ENCODE data around the gene KCNAB2.

The KCNAB2 gene

GRCh38 chr1:6116137-6116536 is 70.4 kb downstream of the KCNAB2 start:
- Histone ChIP-seq H3K4me3 (IDR thresholded peaks at IDR 0.05; ENCODE audit: insufficient read depth, low read depth, low read length) (no peak overlapping the region), H3K4me2 (no peak overlapping the region), H3K27me3 (ENCODE audit: insufficient read depth, low read depth) (peaks cover 62% of the 10 kb centered on the region), H3K4me1 (ENCODE audit: low read depth, poor library complexity, severe bottlenecking) (no peaks in the 10 kb centered on the region), H3K27ac (no peak overlapping the region), H4K20me1 (ENCODE audit: insufficient read depth) (no peaks in the 10 kb centered on the region), H3K79me2 (ENCODE audit: insufficient read depth, low read depth) (no peaks in the 10 kb centered on the region), H3K9ac (no peak overlapping the region), H2AFZ (ENCODE audit: low read depth) (no peak overlapping the region), H3K36me3 (ENCODE audit: insufficient read depth) (no peaks in the 10 kb centered on the region)
- TF ChIP-seq, protein P1, sequence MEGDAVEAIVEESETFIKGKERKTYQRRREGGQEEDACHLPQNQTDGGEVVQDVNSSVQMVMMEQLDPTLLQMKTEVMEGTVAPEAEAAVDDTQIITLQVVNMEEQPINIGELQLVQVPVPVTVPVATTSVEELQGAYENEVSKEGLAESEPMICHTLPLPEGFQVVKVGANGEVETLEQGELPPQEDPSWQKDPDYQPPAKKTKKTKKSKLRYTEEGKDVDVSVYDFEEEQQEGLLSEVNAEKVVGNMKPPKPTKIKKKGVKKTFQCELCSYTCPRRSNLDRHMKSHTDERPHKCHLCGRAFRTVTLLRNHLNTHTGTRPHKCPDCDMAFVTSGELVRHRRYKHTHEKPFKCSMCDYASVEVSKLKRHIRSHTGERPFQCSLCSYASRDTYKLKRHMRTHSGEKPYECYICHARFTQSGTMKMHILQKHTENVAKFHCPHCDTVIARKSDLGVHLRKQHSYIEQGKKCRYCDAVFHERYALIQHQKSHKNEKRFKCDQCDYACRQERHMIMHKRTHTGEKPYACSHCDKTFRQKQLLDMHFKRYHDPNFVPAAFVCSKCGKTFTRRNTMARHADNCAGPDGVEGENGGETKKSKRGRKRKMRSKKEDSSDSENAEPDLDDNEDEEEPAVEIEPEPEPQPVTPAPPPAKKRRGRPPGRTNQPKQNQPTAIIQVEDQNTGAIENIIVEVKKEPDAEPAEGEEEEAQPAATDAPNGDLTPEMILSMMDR (conservative IDR thresholded peaks at IDR 0.05; ENCODE audit: low read depth, low read length) = no peak

GRCh38 chr1:6117064-6117463 is 71.4 kb downstream of the KCNAB2 start:
- H3K27me3 ChIP-seq (ENCODE audit: insufficient read depth, low read depth) = peaks cover 62% of the 10 kb centered on the region
- H2AFZ ChIP-seq (ENCODE audit: low read depth) = no peak overlapping the region
- H3K27ac ChIP-seq = no peak overlapping the region
- H3K4me3 ChIP-seq (IDR thresholded peaks at IDR 0.05; ENCODE audit: insufficient read depth, low read depth, low read length) = no peak overlapping the region
- TF ChIP-seq, protein P1 (conservative IDR thresholded peaks at IDR 0.05; ENCODE audit: low read depth, low read length) = no peak
- H3K4me2 ChIP-seq = no peak overlapping the region
- H3K4me1 ChIP-seq (ENCODE audit: low read depth, poor library complexity, severe bottlenecking) = no peaks in the 10 kb centered on the region
- no peaks in the 10 kb centered on the region for H3K36me3 ChIP-seq (ENCODE audit: insufficient read depth)
- H3K79me2 ChIP-seq (ENCODE audit: insufficient read depth, low read depth) = no peaks in the 10 kb centered on the region
- no peaks in the 10 kb centered on the region for H4K20me1 ChIP-seq (ENCODE audit: insufficient read depth)
- H3K9ac ChIP-seq = no peak overlapping the region

- H3K27me3 ChIP-seq (ENCODE audit: insufficient read depth, low read depth) = peaks cover 62% of the 10 kb centered on the region
- TF ChIP-seq, protein P1 (conservative IDR thresholded peaks at IDR 0.05; ENCODE audit: low read depth, low read length) = no peak
- H3K4me3 ChIP-seq (IDR thresholded peaks at IDR 0.05; ENCODE audit: insufficient read depth, low read depth, low read length) = no peak overlapping the region
Measured at GRCh38 chr1:6117624-6118023, 71.9 kb downstream of the KCNAB2 start.

GRCh38 chr1:6118415-6118814 is 72.7 kb downstream of the KCNAB2 start:
- H3K4me2 ChIP-seq = no peak overlapping the region
- peaks cover 62% of the 10 kb centered on the region for H3K27me3 ChIP-seq (ENCODE audit: insufficient read depth, low read depth)

More at GRCh38 chr1:6117624-6118023, 71.9 kb downstream of the KCNAB2 start:
- Histone ChIP-seq H3K79me2 (ENCODE audit: insufficient read depth, low read depth) (no peaks in the 10 kb centered on the region), H3K36me3 (ENCODE audit: insufficient read depth) (no peaks in the 10 kb centered on the region), H3K27ac (no peak overlapping the region), H3K4me1 (ENCODE audit: low read depth, poor library complexity, severe bottlenecking) (no peaks in the 10 kb centered on the region), H4K20me1 (ENCODE audit: insufficient read depth) (no peaks in the 10 kb centered on the region), H3K4me2 (no peak overlapping the region), H3K9ac (no peak overlapping the region), H2AFZ (ENCODE audit: low read depth) (no peak overlapping the region)

More at GRCh38 chr1:6118415-6118814, 72.7 kb downstream of the KCNAB2 start:
- no peak overlapping the region for H3K9ac ChIP-seq
- H4K20me1 ChIP-seq (ENCODE audit: insufficient read depth) = no peaks in the 10 kb centered on the region
- no peak overlapping the region for H3K27ac ChIP-seq
- no peak overlapping the region for H2AFZ ChIP-seq (ENCODE audit: low read depth)
- no peak overlapping the region for H3K4me3 ChIP-seq (IDR thresholded peaks at IDR 0.05; ENCODE audit: insufficient read depth, low read depth, low read length)
- H3K4me1 ChIP-seq (ENCODE audit: low read depth, poor library complexity, severe bottlenecking) = no peaks in the 10 kb centered on the region
- H3K36me3 ChIP-seq (ENCODE audit: insufficient read depth) = no peaks in the 10 kb centered on the region
- H3K79me2 ChIP-seq (ENCODE audit: insufficient read depth, low read depth) = no peaks in the 10 kb centered on the region
- TF ChIP-seq, protein P1 (conservative IDR thresholded peaks at IDR 0.05; ENCODE audit: low read depth, low read length) = no peak

All from KMS-11 (cell line).